GM12892 (cell line): ENCODE results near the gene C3orf22.
"Not testable (repeated sequence)": the region's sequence is repeated elsewhere in the genome, so short reads cannot be mapped to it uniquely, and the experiment has no call there.

Experiments
- POLR2A ChIP-seq: IDR thresholded peaks from 2 replicates; pipeline ENCODE4 v1.6.1; 2011; ENCODE audit warnings: low read depth, low read length, control low read depth
- POLR2AphosphoS5 ChIP-seq: IDR thresholded peaks from 2 replicates; pipeline ENCODE4 v1.6.1; 2011; ENCODE audit warnings: low read depth, low read length, control low read depth

DNA sequence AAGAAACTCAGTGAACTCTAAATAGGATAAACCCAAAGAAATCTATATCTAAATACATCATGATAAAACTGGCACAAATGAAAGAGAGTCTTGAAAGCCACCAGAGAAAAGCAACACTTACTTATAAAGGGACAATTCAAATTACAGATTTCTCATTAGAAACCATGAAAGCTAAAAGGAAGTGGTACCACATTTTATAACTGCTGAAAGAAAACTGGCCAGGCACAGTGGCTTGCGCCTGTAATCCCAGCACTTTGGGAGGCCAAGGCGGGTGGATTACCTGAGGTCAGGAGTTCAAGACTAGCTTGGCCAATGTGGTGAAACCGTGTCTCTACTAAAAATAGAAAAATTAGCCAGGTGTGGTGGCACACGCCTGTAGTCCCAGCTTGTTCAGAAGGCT lies 36.7 kb upstream of the C3orf22 start:
- TF ChIP-seq POLR2A, POLR2AphosphoS5: not testable (repeated sequence)
